H1 (cell line): ENCODE measurements around the gene CEP70.

Source experiments
- CTCF ChIP-seq, 3 experiments: IDR thresholded peaks; 1 replicate in 2 of 3; 2 replicates in 1 of 3; pipeline versions ENCODE4 v1.5.1 to v1.6.1; 2011; ENCODE audit warnings: low read length in 3 of 3, mild to moderate bottlenecking in 3 of 3, inconsistent platforms in 2 of 3, low read depth in 1 of 3, moderate library complexity in 1 of 3; ENCODE audit not compliant: insufficient read depth in 1 of 3; ENCODE audit errors: control extremely low read depth in 1 of 3
- JUND ChIP-seq: IDR thresholded peaks from 2 replicates; pipeline ENCODE4 v1.6.1; 2011; ENCODE audit warnings: mild to moderate bottlenecking, improper control_type of control experiment, low read length
- MAX ChIP-seq: IDR thresholded peaks from 2 replicates; pipeline ENCODE4 v1.6.1; 2012; ENCODE audit warnings: inconsistent platforms
- POLR2A ChIP-seq, 2 experiments: IDR thresholded peaks; 1 replicate in 1 of 2; 2 replicates in 1 of 2; pipeline ENCODE4 v1.6.1; 2011; ENCODE audit warnings: low read depth in 2 of 2, low read length in 2 of 2, mild to moderate bottlenecking in 2 of 2; ENCODE audit errors: control extremely low read depth in 1 of 2
- POLR2AphosphoS5 ChIP-seq: IDR thresholded peaks from 2 replicates; pipeline ENCODE4 v1.6.1; 2011; ENCODE audit warnings: low read depth, low read length

GRCh38 chr3:138559134-138559533 lies 34.9 kb downstream of the CEP70 start:
- TF ChIP-seq POLR2A (IDR thresholded peaks at IDR 0.05; ENCODE audit: control extremely low read depth in 1 of 2, low read depth in 2 of 2, low read length in 2 of 2) (no peak), MAX (no peak), JUND (no peak), POLR2AphosphoS5 (no peak), CTCF (IDR thresholded peaks at IDR 0.05; ENCODE audit: control extremely low read depth in 1 of 3, insufficient read depth in 1 of 3, low read depth in 1 of 3, low read length in 3 of 3) (no peak)
